HEK293 (cell line): ENCODE results near the gene EMD.

ENCODE experiments used
- CTCF ChIA-PET: fragments of 350-600 bp; formaldehyde crosslinking; extraction: SDS; loops from one replicate; lab custom pipeline; 2021; ENCODE audit warnings: antibody characterized with exemption; lab: Yijun Ruan, JAX
- POLR2A ChIA-PET: fragments of 300-600 bp; formaldehyde crosslinking; extraction: SDS; loops from one replicate; lab custom pipeline; 2020; ENCODE audit warnings: antibody characterized with exemption, inconsistent platforms; lab: Yijun Ruan, JAX
- H3K27ac ChIP-seq: fragments of 200-500 bp; sonication (Bioruptor generic); 2 replicates; pipeline ENCODE4 v1.5.1; 2014; ENCODE audit warnings: low read depth, low read length, control low read depth, inconsistent platforms; ENCODE audit errors: extremely low read depth
- H3K36me3 ChIP-seq, 2 experiments: fragments of 200-500 bp in 1 of 2; sonication (Bioruptor generic) in 1 of 2; 1 replicate in 1 of 2; 2 replicates in 1 of 2; pipeline ENCODE4 v1.5.1; 2014 to 2017; ENCODE audit warnings: inconsistent platforms in 2 of 2, low read length in 2 of 2; ENCODE audit not compliant: control insufficient read depth in 2 of 2, insufficient read depth in 1 of 2
- H3K4me1 ChIP-seq: fragments of 200-500 bp; sonication (Bioruptor generic); 2 replicates; pipeline ENCODE4 v1.5.1; 2014; ENCODE audit warnings: mild to moderate bottlenecking, low read length, inconsistent platforms; ENCODE audit not compliant: control insufficient read depth, insufficient read depth
- H3K4me3 ChIP-seq: 2 replicates; pipeline ENCODE4 v1.5.1; 2011; ENCODE audit warnings: low read depth, mild to moderate bottlenecking, control low read depth, low read length, moderate library complexity
- H3K9me3 ChIP-seq: fragments of 200-500 bp; sonication (Bioruptor generic); 2 replicates; pipeline ENCODE4 v1.5.1; 2014; ENCODE audit warnings: low read depth, low read length, inconsistent platforms; ENCODE audit not compliant: control insufficient read depth, insufficient read depth
- BCL6B ChIP-seq: fragments of 450-650 bp; formaldehyde crosslinking; IDR thresholded peaks from 2 replicates; pipeline ENCODE4 v1.5.1; 2017; ENCODE audit warnings: missing biosample characterization, missing genetic modification characterization
- EGR2 ChIP-seq: fragments of 450-650 bp; formaldehyde crosslinking; IDR thresholded peaks from 2 replicates; pipeline ENCODE4 v1.5.1; 2016; ENCODE audit warnings: low read depth, missing biosample characterization, missing genetic modification characterization
- INSM2 ChIP-seq: fragments of 450-650 bp; formaldehyde crosslinking; IDR thresholded peaks from 2 replicates; pipeline ENCODE4 v1.5.1; 2016; ENCODE audit warnings: missing biosample characterization, missing genetic modification characterization
- KLF16 ChIP-seq: fragments of 450-650 bp; formaldehyde crosslinking; IDR thresholded peaks from 2 replicates; pipeline ENCODE4 v1.5.1; 2017; ENCODE audit warnings: missing biosample characterization, missing genetic modification characterization
- SALL2 ChIP-seq: fragments of 450-650 bp; formaldehyde crosslinking; IDR thresholded peaks from 2 replicates; pipeline ENCODE4 v1.5.0; 2017; ENCODE audit warnings: missing biosample characterization, mild to moderate bottlenecking, missing genetic modification characterization, borderline replicate concordance
- SCRT2 ChIP-seq: fragments of 450-650 bp; formaldehyde crosslinking; IDR thresholded peaks from 2 replicates; pipeline ENCODE4 v1.5.1; 2016; ENCODE audit warnings: missing biosample characterization, missing genetic modification characterization
- SP7 ChIP-seq: fragments of 450-650 bp; formaldehyde crosslinking; IDR thresholded peaks from 2 replicates; pipeline ENCODE4 v1.5.1; 2016; ENCODE audit warnings: missing biosample characterization, missing genetic modification characterization
- ZBTB20 ChIP-seq: fragments of 450-650 bp; formaldehyde crosslinking; IDR thresholded peaks from 2 replicates; pipeline ENCODE4 v1.5.1; 2016; ENCODE audit warnings: missing biosample characterization, missing genetic modification characterization
- ZBTB48 ChIP-seq: fragments of 450-650 bp; formaldehyde crosslinking; IDR thresholded peaks from 2 replicates; pipeline ENCODE4 v1.5.1; 2016; ENCODE audit warnings: missing biosample characterization, missing genetic modification characterization
- ZBTB6 ChIP-seq: fragments of 450-650 bp; formaldehyde crosslinking; IDR thresholded peaks from 2 replicates; pipeline ENCODE4 v1.5.1; 2017; ENCODE audit warnings: missing biosample characterization, missing genetic modification characterization
- ZNF223 ChIP-seq: fragments of 450-650 bp; formaldehyde crosslinking; IDR thresholded peaks from 2 replicates; pipeline ENCODE4 v1.5.1; 2016; ENCODE audit warnings: missing biosample characterization, missing genetic modification characterization
- ZNF266 ChIP-seq: fragments of 450-650 bp; formaldehyde crosslinking; IDR thresholded peaks from 2 replicates; pipeline ENCODE4 v1.5.1; 2016; ENCODE audit warnings: missing biosample characterization, missing genetic modification characterization, low read depth
- ZNF311 ChIP-seq: fragments of 450-650 bp; formaldehyde crosslinking; IDR thresholded peaks from 2 replicates; pipeline ENCODE4 v1.5.1; 2017; ENCODE audit warnings: missing biosample characterization, missing genetic modification characterization, borderline replicate concordance
- ZNF398 ChIP-seq: fragments of 450-650 bp; formaldehyde crosslinking; IDR thresholded peaks from 2 replicates; pipeline ENCODE4 v1.5.1; 2017; ENCODE audit warnings: missing biosample characterization, missing genetic modification characterization
- ZNF426 ChIP-seq: fragments of 450-650 bp; formaldehyde crosslinking; IDR thresholded peaks from 2 replicates; pipeline ENCODE4 v1.5.1; 2017; ENCODE audit warnings: missing biosample characterization, missing genetic modification characterization, mild to moderate bottlenecking, inconsistent platforms, moderate library complexity
- ZNF488 ChIP-seq: fragments of 450-650 bp; formaldehyde crosslinking; IDR thresholded peaks from 2 replicates; pipeline ENCODE4 v1.5.1; 2016; ENCODE audit warnings: missing biosample characterization, missing genetic modification characterization
- ZNF521 ChIP-seq: fragments of 450-650 bp; formaldehyde crosslinking; IDR thresholded peaks from 2 replicates; pipeline ENCODE4 v1.5.1; 2017; ENCODE audit warnings: missing biosample characterization, mild to moderate bottlenecking, missing genetic modification characterization
- ZNF529 ChIP-seq: fragments of 450-650 bp; formaldehyde crosslinking; IDR thresholded peaks from 2 replicates; pipeline ENCODE4 v1.5.1; 2017; ENCODE audit warnings: missing genetic modification characterization, missing biosample characterization; ENCODE audit not compliant: insufficient replicate concordance
- ZNF580 ChIP-seq: fragments of 450-650 bp; formaldehyde crosslinking; IDR thresholded peaks from 2 replicates; pipeline ENCODE4 v1.5.1; 2016; ENCODE audit warnings: missing biosample characterization, missing genetic modification characterization
- ZNF623 ChIP-seq: fragments of 450-650 bp; formaldehyde crosslinking; IDR thresholded peaks from 2 replicates; pipeline ENCODE4 v1.5.1; 2016; ENCODE audit warnings: missing biosample characterization, missing genetic modification characterization
- ZNF747 ChIP-seq: fragments of 450-650 bp; formaldehyde crosslinking; IDR thresholded peaks from 2 replicates; pipeline ENCODE4 v1.5.1; 2016; ENCODE audit warnings: missing biosample characterization, missing genetic modification characterization

The EMD gene

GRCh38 chrX:154426916-154427770 is 48.0 kb downstream of the EMD start:
- POLR2A ChIA-PET: interaction anchor here (1.2 kb wide), 1 partner anchor 15 kb away, joined by 4 read pairs; no protein-coding TSS in a partner anchor
- Histone ChIP-seq H3K27ac (no peak overlapping the region), H3K4me3 (no peak overlapping the region), H3K9me3 (no peaks in the 10 kb centered on the region), H3K36me3 (peaks cover 0 to 12% of the 10 kb centered on the region in 2 experiments; a peak in 1 of 3 replicates), H3K4me1 (no peaks in the 10 kb centered on the region)
- TF ChIP-seq SP7 (tag by site-specific recombination): no peak
- TF ChIP-seq ZNF398 (tag by site-specific recombination): no peak
- TF ChIP-seq ZNF747 (tag by site-specific recombination): no peak
- no peak for TF ChIP-seq BCL6B (tag by site-specific recombination)
- TF ChIP-seq SCRT2: peak; percentile 60
- CTCF ChIA-PET: interaction anchor here (0.6 to 1.2 kb wide), 3 partner anchors 9 to 54 kb away, joined by 3 to 5 read pairs (median 3); no protein-coding TSS in a partner anchor

- ChIA-PET CTCF (interaction anchor here (0.6 to 1.2 kb wide), 4 partner anchors 10 to 55 kb away, joined by 3 to 5 read pairs (median 3); no protein-coding TSS in a partner anchor), POLR2A (interaction anchor here (0.6 to 2.1 kb wide), 7 partner anchors 16 to 101 kb away, joined by 3 to 7 read pairs (median 4); partner anchors contain the start of genes FAM50A and SLC10A3)
- H3K36me3 ChIP-seq: peaks cover 0 to 26% of the 10 kb centered on the region in 2 experiments; a peak in 1 of 3 replicates
- H3K4me1 ChIP-seq: no peaks in the 10 kb centered on the region
- no peaks in the 10 kb centered on the region for H3K9me3 ChIP-seq
- H3K4me3 ChIP-seq: peak within 1 kb of the TSS; percentile 65
- peak within 1 kb of the TSS; percentile 69; the same call in 1 of the 2 replicates for H3K27ac ChIP-seq
- TF ChIP-seq ZNF580 (tag by site-specific recombination) (no peak), EGR2 (tag by site-specific recombination) (peak; percentile 56), ZNF266 (tag by site-specific recombination) (no peak), ZBTB6 (tag by site-specific recombination) (peak; percentile 86; the same call in 1 of the 2 replicates), INSM2 (tag by site-specific recombination) (no peak), ZNF426 (tag by site-specific recombination) (no peak), KLF16 (tag by site-specific recombination) (no peak; the same call in 1 of the 2 replicates), ZBTB48 (tag by site-specific recombination) (no peak), ZNF311 (tag by site-specific recombination) (no peak), ZNF521 (tag by site-specific recombination) (no peak), SALL2 (tag by site-specific recombination) (no peak), ZBTB20 (peak; percentile 53; the same call in 1 of the 2 replicates), ZNF529 (tag by site-specific recombination) (no peak), ZNF488 (no peak), ZNF623 (no peak), ZNF223 (no peak)
Measured at GRCh38 chrX:154428176-154429171, 49.4 kb downstream of the EMD start, which contains the start of gene ATP6AP1. Gene ATP6AP1 (plus strand): TSS chrX:154428677. CDS start chrX:154428693, 16 bp downstream.
